Esophagus mucosa (tissue), 1 donor: ENCODE results near the gene GPX4. TPM values are rescaled to one million over a fixed set of nuclear protein-coding genes. Genes with fewer than 3 reads are reported as not detected.
A peak's percentile ranks its signal among the peaks of the same experiment; 100 is the strongest.
"Not testable (repeated sequence)": the region's sequence is repeated elsewhere in the genome, so short reads cannot be mapped to it uniquely, and the experiment has no call there.

Experiments
- ATAC-seq: fragments of 200-7000 bp; cut with Tn5 transposase; one replicate; pipeline ENCODE4 v1.9.1; 2020
- total RNA-seq: library from RNA; stranded (reverse); gene quantifications from one replicate; pipeline ENCODE4 v1.2.4, GENCODE V29; 2023
- donor health status: DM: yes; HTN: yes; CAD: no.

The GPX4 gene
- total RNA-seq, 1 donor from 2014 or later = 138 TPM

- ATAC-seq = no peak
Observed at GRCh38 chr19:1103132-1103707, 574 bp upstream of the GPX4 start.

GRCh38 chr19:1104311-1105007 lies 665 bp downstream of the GPX4 start:
- peak; percentile 39 for ATAC-seq

- ATAC-seq = no peak
Observed at GRCh38 chr19:1105008-1105872, 1.4 kb downstream of the GPX4 start.

GRCh38 chr19:1105873-1106840 lies 2.4 kb downstream of the GPX4 start:
- no peak for ATAC-seq

GRCh38 chr19:1106841-1107660 lies 3.3 kb downstream of the GPX4 start:
- ATAC-seq = peak; percentile 2

- no peak for ATAC-seq
Observed at GRCh38 chr19:1107661-1108261, 4.0 kb downstream of the GPX4 start.

GRCh38 chr19:1108291-1109031 lies 4.7 kb downstream of the GPX4 start:
- ATAC-seq = no peak

- ATAC-seq = no peak
Observed at GRCh38 chr19:1109032-1109551, 5.3 kb downstream of the GPX4 start.

GRCh38 chr19:1109697-1110671 lies 6.2 kb downstream of the GPX4 start:
- no peak for ATAC-seq

GRCh38 chr19:1110809-1111640 lies 7.2 kb downstream of the GPX4 start:
- ATAC-seq = no peak

GRCh38 chr19:1111641-1112267 lies 8.0 kb downstream of the GPX4 start:
- no peak for ATAC-seq

GRCh38 chr19:1112268-1113029 lies 8.7 kb downstream of the GPX4 start:
- peak; percentile 82 for ATAC-seq

GRCh38 chr19:1113030-1113985 lies 9.5 kb downstream of the GPX4 start:
- ATAC-seq = peak; percentile 71

- ATAC-seq = no peak
Observed at GRCh38 chr19:1113986-1114483, 10.2 kb downstream of the GPX4 start.

GRCh38 chr19:1114728-1115127 lies 10.9 kb downstream of the GPX4 start:
- not testable (repeated sequence) for ATAC-seq
